BJ (cell line): Measurements from ENCODE around the gene SLC25A51. TPM values are rescaled to one million over a fixed set of nuclear protein-coding genes. Genes with fewer than 3 reads are reported as not detected.
A peak's percentile ranks its signal among the peaks of the same experiment; 100 is the strongest.

Source experiments
- CTCF ChIA-PET: fragments of 350-600 bp; formaldehyde crosslinking; extraction: SDS; loops from one replicate; lab custom pipeline; 2021; ENCODE audit warnings: antibody characterized with exemption, inconsistent platforms; lab: Yijun Ruan, JAX
- POLR2A ChIA-PET: fragments of 300-600 bp; sonication (Branson Sonifier 250); formaldehyde crosslinking; extraction: SDS; loops from one replicate; lab custom pipeline; 2021; ENCODE audit warnings: antibody characterized with exemption; lab: Charles Lee
- DNase-seq: peaks from one replicate; pipeline ENCODE4 v3.0.0-alpha.2; 2011; ENCODE audit warnings: low read depth
- H3K27me3 ChIP-seq: 2 replicates; pipeline ENCODE4 v1.6.0; 2011; ENCODE audit warnings: low read length; ENCODE audit not compliant: control insufficient read depth, insufficient read depth
- H3K36me3 ChIP-seq: 2 replicates; pipeline ENCODE4 v1.5.1; 2011; ENCODE audit warnings: low read length; ENCODE audit not compliant: control insufficient read depth, insufficient read depth
- H3K4me3 ChIP-seq: 2 replicates; pipeline ENCODE4 v1.5.1; 2011; ENCODE audit warnings: low read depth, mild to moderate bottlenecking, control low read depth, low read length
- polyA plus RNA-seq: library from polyadenylated mRNA; depleted of rRNA; stranded (reverse); fragments of >200 nt; gene quantifications from 2 replicates; pipeline ENCODE4 v1.2.3, GENCODE V29; 2011
- TF ChIP-seq, protein P1 (sequence below): IDR thresholded peaks from 2 replicates; pipeline ENCODE4 v1.5.1; 2011; ENCODE audit warnings: low read depth, mild to moderate bottlenecking, control low read depth, inconsistent platforms, low read length, moderate library complexity; ENCODE audit not compliant: insufficient read depth

The SLC25A51 gene
- polyA plus RNA-seq, 1 experiment, result 15.6 TPM

DNA sequence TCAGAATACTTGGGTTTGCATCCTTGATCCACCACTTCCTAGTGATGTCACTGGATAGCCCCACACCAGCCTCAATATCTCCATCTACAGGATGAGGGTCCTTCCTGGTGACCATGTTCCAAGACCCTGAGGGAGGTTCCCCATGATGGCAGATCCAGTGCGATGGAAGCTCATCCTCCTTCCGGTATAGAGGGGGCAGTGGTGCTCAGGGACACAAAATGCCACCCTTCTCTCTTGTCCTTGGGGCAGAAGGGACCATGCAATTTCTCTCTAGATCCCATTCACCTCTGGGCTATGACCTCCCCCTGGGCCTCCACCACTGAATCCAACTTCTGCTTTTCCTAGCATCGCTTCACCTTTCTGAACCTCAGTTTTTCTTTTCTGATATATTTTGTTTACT lies 5.4 kb upstream of the SLC25A51 start:
- Histone ChIP-seq H3K4me3 (no peak overlapping the region), H3K27me3 (no peaks in the 10 kb centered on the region), H3K36me3 (no peaks in the 10 kb centered on the region)
- DNase-seq, result no peak
- TF ChIP-seq, protein P1, sequence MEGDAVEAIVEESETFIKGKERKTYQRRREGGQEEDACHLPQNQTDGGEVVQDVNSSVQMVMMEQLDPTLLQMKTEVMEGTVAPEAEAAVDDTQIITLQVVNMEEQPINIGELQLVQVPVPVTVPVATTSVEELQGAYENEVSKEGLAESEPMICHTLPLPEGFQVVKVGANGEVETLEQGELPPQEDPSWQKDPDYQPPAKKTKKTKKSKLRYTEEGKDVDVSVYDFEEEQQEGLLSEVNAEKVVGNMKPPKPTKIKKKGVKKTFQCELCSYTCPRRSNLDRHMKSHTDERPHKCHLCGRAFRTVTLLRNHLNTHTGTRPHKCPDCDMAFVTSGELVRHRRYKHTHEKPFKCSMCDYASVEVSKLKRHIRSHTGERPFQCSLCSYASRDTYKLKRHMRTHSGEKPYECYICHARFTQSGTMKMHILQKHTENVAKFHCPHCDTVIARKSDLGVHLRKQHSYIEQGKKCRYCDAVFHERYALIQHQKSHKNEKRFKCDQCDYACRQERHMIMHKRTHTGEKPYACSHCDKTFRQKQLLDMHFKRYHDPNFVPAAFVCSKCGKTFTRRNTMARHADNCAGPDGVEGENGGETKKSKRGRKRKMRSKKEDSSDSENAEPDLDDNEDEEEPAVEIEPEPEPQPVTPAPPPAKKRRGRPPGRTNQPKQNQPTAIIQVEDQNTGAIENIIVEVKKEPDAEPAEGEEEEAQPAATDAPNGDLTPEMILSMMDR, result no peak
- ChIA-PET CTCF (interaction anchor here (0.8 kb wide), 1 partner anchor 175 kb away, joined by 3 read pairs; no protein-coding TSS in a partner anchor), POLR2A (no interaction called here)

DNA sequence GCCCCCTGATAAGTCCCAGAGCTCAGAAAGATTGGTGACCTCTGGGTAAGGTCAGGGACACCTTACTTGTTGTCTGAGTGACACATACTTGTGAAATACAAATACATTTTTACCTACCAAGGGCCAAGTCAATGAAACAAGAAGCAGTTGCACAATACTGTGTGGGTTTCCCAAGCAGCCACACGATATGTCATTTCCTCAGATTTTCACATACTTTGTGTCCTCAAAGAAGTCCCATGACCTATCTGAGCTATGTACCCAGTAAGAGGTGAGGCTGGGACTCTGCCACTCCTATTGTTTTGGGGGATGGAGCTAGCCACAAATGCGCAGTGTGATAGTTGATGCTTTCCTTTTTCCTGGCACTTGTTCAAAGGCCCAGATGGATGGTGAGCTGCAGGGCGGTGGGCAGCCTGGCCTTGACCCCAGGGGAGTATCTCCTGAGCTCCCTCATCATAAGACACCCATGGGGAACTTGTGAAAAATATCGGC lies 4.8 kb upstream of the SLC25A51 start:
- POLR2A ChIA-PET, result no interaction called here
- no peaks in the 10 kb centered on the region for H3K27me3 ChIP-seq
- TF ChIP-seq, protein P1, result no peak
- peak; percentile 28 for DNase-seq
- H3K4me3 ChIP-seq, result no peak overlapping the region
- CTCF ChIA-PET, result interaction anchor here (0.7 to 0.8 kb wide), 2 partner anchors 176 to 354 kb away, joined by 3 to 4 read pairs; no protein-coding TSS in a partner anchor
- H3K36me3 ChIP-seq, result no peaks in the 10 kb centered on the region

DNA sequence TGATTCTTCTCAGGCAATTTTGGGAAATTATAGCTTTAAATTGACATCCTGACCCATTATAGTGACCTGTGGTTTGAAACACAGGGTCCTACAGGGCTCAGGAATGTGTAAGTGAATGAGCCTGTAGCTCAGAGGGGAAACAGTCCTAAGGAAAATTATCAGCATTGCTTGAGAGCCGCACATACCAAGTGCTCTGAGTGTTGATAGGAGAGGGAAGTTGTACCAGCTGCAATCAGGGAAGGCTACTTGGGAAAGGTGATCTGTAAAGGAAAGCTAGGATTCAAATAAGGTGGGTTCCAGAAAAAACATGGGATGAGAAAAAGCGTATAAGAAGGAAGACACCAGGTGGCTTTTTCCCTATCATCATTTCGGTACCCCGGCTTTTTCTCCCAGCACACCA lies 4.4 kb upstream of the SLC25A51 start:
- DNase-seq, result no peak
- Histone ChIP-seq H3K4me3 (no peak overlapping the region), H3K36me3 (no peaks in the 10 kb centered on the region), H3K27me3 (no peaks in the 10 kb centered on the region)
- POLR2A ChIA-PET, result no interaction called here
- TF ChIP-seq, protein P1, result no peak
- CTCF ChIA-PET, result interaction anchor here (0.7 to 0.8 kb wide), 2 partner anchors 176 to 355 kb away, joined by 3 to 4 read pairs; no protein-coding TSS in a partner anchor

DNA sequence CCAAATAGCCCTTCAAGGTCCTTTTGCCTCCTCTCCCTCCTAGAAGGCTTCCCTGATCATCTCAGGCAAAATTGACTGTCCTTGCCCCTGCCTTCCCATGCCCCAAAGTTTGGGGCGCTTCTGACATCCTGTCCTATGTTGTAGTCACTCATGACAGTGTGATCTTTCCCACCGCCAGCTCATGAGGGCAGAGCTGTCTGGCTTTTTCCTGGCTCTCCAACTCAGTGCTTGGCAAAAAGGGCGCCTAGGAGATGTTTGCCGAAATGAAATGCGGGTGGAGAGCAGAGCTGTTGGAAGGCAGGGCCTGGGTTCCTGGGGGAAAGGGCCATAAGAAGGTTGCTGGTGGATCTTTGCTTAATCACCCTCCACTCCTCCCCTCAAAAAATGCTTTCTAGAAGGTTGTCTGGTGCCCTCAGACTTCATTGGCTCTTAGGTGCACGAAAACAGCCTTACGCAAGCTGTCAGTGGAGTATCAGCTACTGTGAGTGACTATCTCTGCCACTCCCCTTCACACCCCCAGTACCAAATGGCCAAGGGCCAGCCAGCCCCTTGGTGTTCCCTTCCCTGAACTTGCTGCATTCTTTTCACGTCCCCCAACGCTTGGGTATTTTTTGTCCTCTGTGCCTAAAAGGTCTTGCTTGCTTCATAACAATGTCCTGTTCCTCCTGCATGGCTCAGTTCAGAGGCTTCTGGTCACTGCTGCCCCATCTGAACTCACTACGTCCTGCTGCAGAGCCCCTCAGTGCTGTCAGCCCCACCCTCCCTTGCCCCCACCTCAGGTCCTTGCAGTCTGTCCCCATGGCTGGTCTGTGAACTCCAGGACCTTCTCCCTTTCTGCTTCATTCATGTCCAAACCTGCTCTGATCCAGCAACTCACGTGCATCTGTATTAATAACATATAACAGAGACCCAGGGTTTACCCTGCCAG lies 2.6 kb upstream of the SLC25A51 start:
- ChIA-PET CTCF (interaction anchor here (0.8 to 1.8 kb wide), 3 partner anchors 162 to 457 kb away, joined by 3 to 6 read pairs (median 3); partner anchors contain the start of gene SHB), POLR2A (no interaction called here)
- TF ChIP-seq, protein P1, result no peak
- H3K4me3 ChIP-seq, result no peak overlapping the region
- no peak for DNase-seq
- H3K27me3 ChIP-seq, result no peaks in the 10 kb centered on the region
- no peaks in the 10 kb centered on the region for H3K36me3 ChIP-seq

DNA sequence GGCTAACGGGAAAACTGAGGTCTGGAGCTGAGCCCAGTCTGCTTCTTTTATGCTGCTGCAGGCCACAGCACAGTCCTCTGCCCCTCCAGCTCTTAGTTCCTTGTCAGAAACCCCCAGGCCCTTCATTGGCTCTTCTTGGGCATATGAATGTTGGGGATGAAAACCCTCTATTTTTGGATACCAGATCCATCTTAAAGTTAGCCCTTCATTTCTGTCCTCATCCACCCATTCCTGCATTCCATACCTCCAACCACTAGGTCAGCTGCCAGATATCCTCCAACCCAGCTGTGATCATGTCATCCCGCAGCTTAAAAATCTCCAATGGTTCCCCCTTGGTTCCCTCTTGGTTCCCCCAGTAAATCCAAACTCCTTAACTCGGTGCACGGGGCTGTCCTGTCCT lies 1.8 kb upstream of the SLC25A51 start:
- H3K4me3 ChIP-seq, result no peak overlapping the region
- no peaks in the 10 kb centered on the region for H3K36me3 ChIP-seq
- no peaks in the 10 kb centered on the region for H3K27me3 ChIP-seq
- CTCF ChIA-PET, result interaction anchor here (0.8 to 1.8 kb wide), 3 partner anchors 358 to 458 kb away, joined by 3 to 6 read pairs (median 3); no protein-coding TSS in a partner anchor
- TF ChIP-seq, protein P1, result no peak
- POLR2A ChIA-PET, result no interaction called here
- no peak for DNase-seq
